LoVo (cell line): ENCODE data around the gene DYRK1B.

Experiments used
- DNase-seq: peaks from one replicate; pipeline ENCODE4 v3.0.0-alpha.2; 2016; ENCODE audit warnings: low spot score

The DYRK1B gene

GRCh38 chr19:39852882-39853281 lies 18.9 kb upstream of the DYRK1B start:
- DNase-seq = no peak

- DNase-seq = no peak
These were observed 16.9 kb upstream of the DYRK1B start for GRCh38 chr19:39850892-39851291.

- DNase-seq = no peak
These were observed 14.4 kb upstream of the DYRK1B start for GRCh38 chr19:39848392-39848791.

GRCh38 chr19:39847525-39847924 lies 13.6 kb upstream of the DYRK1B start:
- no peak for DNase-seq

GRCh38 chr19:39846678-39847486 lies 12.9 kb upstream of the DYRK1B start:
- DNase-seq = no peak

GRCh38 chr19:39845933-39846677 lies 12.1 kb upstream of the DYRK1B start, which contains the start of gene FBL:
FBL (minus strand) TSS chr19:39846379; CDS start chr19:39846300, 79 bp downstream.
- DNase-seq = peak; percentile 93

- DNase-seq = peak; percentile 15
These were observed 11.6 kb upstream of the DYRK1B start for GRCh38 chr19:39845584-39845932.

GRCh38 chr19:39845172-39845571 lies 11.2 kb upstream of the DYRK1B start:
- no peak for DNase-seq

- peak; percentile 43 for DNase-seq
These were observed 10.2 kb upstream of the DYRK1B start for GRCh38 chr19:39843919-39844793.

- no peak for DNase-seq
These were observed 8.9 kb upstream of the DYRK1B start for GRCh38 chr19:39842693-39843435.

GRCh38 chr19:39841041-39841440 lies 7.1 kb upstream of the DYRK1B start:
- DNase-seq = no peak

GRCh38 chr19:39840492-39840891 lies 6.5 kb upstream of the DYRK1B start:
- no peak for DNase-seq

GRCh38 chr19:39839678-39840327 lies 5.8 kb upstream of the DYRK1B start:
- no peak for DNase-seq

- no peak for DNase-seq
These were observed 4.6 kb upstream of the DYRK1B start for GRCh38 chr19:39838569-39838968.

GRCh38 chr19:39837978-39838377 lies 4.0 kb upstream of the DYRK1B start:
- no peak for DNase-seq

- DNase-seq = no peak
These were observed 402 bp upstream of the DYRK1B start for GRCh38 chr19:39834287-39834841.

- DNase-seq = no peak
These were observed 850 bp downstream of the DYRK1B start for GRCh38 chr19:39833160-39833463.

GRCh38 chr19:39832341-39833083 lies 1.4 kb downstream of the DYRK1B start:
- no peak for DNase-seq

GRCh38 chr19:39831679-39832078 lies 2.3 kb downstream of the DYRK1B start:
- no peak for DNase-seq

- DNase-seq = no peak
These were observed 3.1 kb downstream of the DYRK1B start for GRCh38 chr19:39830847-39831246.
